ENCODE data around the gene ZNF655.

The ZNF655 gene

GRCh38 chr7:99596408-99596955 lies 38.0 kb downstream of the ZNF655 start:
- Mint-ChIP-seq H3K36me3 (ENCODE audit: low read depth) (no peaks in the 10 kb centered on the region), H3K9me3 (no peaks in the 10 kb centered on the region), H3K27me3 (ENCODE audit: low read depth) (no peaks in the 10 kb centered on the region), H3K27ac (no peak overlapping the region), H3K4me3 (no peak overlapping the region), H3K4me1 (no peaks in the 10 kb centered on the region)
- TF ChIP-seq, protein P1, sequence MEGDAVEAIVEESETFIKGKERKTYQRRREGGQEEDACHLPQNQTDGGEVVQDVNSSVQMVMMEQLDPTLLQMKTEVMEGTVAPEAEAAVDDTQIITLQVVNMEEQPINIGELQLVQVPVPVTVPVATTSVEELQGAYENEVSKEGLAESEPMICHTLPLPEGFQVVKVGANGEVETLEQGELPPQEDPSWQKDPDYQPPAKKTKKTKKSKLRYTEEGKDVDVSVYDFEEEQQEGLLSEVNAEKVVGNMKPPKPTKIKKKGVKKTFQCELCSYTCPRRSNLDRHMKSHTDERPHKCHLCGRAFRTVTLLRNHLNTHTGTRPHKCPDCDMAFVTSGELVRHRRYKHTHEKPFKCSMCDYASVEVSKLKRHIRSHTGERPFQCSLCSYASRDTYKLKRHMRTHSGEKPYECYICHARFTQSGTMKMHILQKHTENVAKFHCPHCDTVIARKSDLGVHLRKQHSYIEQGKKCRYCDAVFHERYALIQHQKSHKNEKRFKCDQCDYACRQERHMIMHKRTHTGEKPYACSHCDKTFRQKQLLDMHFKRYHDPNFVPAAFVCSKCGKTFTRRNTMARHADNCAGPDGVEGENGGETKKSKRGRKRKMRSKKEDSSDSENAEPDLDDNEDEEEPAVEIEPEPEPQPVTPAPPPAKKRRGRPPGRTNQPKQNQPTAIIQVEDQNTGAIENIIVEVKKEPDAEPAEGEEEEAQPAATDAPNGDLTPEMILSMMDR (IDR thresholded peaks at IDR 0.05; ENCODE audit: unreplicated experiment in 3 of 3) = no peak

- TF ChIP-seq, protein P1 (IDR thresholded peaks at IDR 0.05; ENCODE audit: unreplicated experiment in 3 of 3) = no peak
- H3K27me3 Mint-ChIP-seq (ENCODE audit: low read depth) = no peaks in the 10 kb centered on the region
These were observed 39.5 kb downstream of the ZNF655 start, which contains the start of gene TMEM225B for GRCh38 chr7:99597762-99598501. TMEM225B (plus strand) TSS chr7:99598267; CDS start chr7:99604389, 6,122 bp downstream.

DNA sequence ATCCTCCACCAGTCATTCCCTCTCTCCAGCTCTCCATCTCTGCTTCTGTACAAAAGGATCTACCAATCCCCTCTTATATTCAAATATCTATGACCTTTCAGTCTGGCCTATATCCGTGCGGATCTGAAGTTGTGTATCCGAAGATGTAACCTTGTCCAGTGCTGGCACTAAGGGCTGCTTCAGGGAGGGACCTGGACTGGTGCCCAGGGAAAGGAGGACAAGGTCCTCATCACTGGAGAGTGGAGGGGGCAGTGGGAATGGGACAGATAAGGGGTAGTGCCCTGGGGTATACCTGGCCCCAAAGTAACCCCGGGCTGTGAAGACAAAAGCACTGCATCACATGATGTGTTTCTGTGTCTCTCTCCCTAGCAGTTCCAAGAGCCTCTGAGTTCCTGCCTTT lies 41.4 kb downstream of the ZNF655 start:
- Mint-ChIP-seq H3K4me1 (no peaks in the 10 kb centered on the region), H3K36me3 (ENCODE audit: low read depth) (no peaks in the 10 kb centered on the region), H3K4me3 (no peak overlapping the region), H3K27me3 (ENCODE audit: low read depth) (no peaks in the 10 kb centered on the region), H3K27ac (no peak overlapping the region), H3K9me3 (no peaks in the 10 kb centered on the region)
- TF ChIP-seq, protein P1 (IDR thresholded peaks at IDR 0.05; ENCODE audit: unreplicated experiment in 3 of 3) = no peak

More at GRCh38 chr7:99597762-99598501, 39.5 kb downstream of the ZNF655 start, which contains the start of gene TMEM225B:
- Mint-ChIP-seq H3K36me3 (ENCODE audit: low read depth) (no peaks in the 10 kb centered on the region), H3K27ac (no peak within 1 kb of the TSS), H3K9me3 (no peaks in the 10 kb centered on the region), H3K4me1 (no peaks in the 10 kb centered on the region), H3K4me3 (no peak within 1 kb of the TSS)

GRCh38 chr7:99601656-99602310 lies 43.3 kb downstream of the ZNF655 start:
- TF ChIP-seq, protein P1 (IDR thresholded peaks at IDR 0.05; ENCODE audit: unreplicated experiment in 3 of 3) = no peak
- Mint-ChIP-seq H3K4me3 (no peak overlapping the region), H3K4me1 (no peaks in the 10 kb centered on the region)

GRCh38 chr7:99605527-99605926 lies 47.1 kb downstream of the ZNF655 start:
- H3K27me3 Mint-ChIP-seq (ENCODE audit: low read depth) = peaks cover 5% of the 10 kb centered on the region
- no peaks in the 10 kb centered on the region for H3K36me3 Mint-ChIP-seq (ENCODE audit: low read depth)
- TF ChIP-seq, protein P1 (IDR thresholded peaks at IDR 0.05; ENCODE audit: unreplicated experiment in 3 of 3) = no peak
- no peak overlapping the region for H3K27ac Mint-ChIP-seq
- no peaks in the 10 kb centered on the region for H3K9me3 Mint-ChIP-seq
- H3K4me3 Mint-ChIP-seq = no peak overlapping the region
- no peaks in the 10 kb centered on the region for H3K4me1 Mint-ChIP-seq

More at GRCh38 chr7:99601656-99602310, 43.3 kb downstream of the ZNF655 start:
- Mint-ChIP-seq H3K36me3 (ENCODE audit: low read depth) (no peaks in the 10 kb centered on the region), H3K27ac (no peak overlapping the region), H3K9me3 (no peaks in the 10 kb centered on the region), H3K27me3 (ENCODE audit: low read depth) (no peaks in the 10 kb centered on the region)
